NB4 (cell line): ENCODE measurements around the gene PHF21B.

Experiments
- POLR2A ChIP-seq: IDR thresholded peaks from 2 replicates; pipeline ENCODE4 v1.6.1; 2011; ENCODE audit warnings: mild to moderate bottlenecking; ENCODE audit not compliant: insufficient read length; ENCODE audit errors: extremely low read depth
- TF ChIP-seq, protein P1 (sequence below): IDR thresholded peaks from one replicate; pipeline ENCODE4 v1.5.1; 2012; ENCODE audit warnings: low read depth, low read length

DNA sequence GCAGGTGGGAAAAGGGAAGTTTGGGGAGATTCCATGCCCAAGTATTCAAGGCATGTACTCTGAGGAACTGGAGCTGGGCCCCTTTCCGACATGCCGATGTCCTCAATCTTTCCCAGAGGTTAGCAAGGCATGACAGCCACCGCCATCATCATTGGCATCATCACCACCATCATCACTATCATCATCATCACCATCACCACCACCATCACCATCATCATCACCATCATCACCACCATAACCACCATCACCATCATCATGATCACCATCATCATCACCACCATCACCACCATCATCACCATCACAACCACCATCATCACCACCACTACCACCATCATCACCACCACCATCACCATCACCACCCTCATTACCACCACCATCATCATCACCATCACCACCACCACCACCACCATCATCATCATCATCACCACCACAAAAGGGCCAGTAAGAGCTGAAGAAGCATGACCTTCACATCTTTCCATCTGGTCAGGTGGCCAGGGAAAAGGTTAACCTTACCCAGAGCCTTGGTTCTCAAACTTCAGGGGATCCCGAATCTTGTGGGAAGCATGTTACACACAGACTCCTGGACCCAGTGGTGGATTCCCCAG, 25.8 kb downstream of the PHF21B start:
- TF ChIP-seq, protein P1, sequence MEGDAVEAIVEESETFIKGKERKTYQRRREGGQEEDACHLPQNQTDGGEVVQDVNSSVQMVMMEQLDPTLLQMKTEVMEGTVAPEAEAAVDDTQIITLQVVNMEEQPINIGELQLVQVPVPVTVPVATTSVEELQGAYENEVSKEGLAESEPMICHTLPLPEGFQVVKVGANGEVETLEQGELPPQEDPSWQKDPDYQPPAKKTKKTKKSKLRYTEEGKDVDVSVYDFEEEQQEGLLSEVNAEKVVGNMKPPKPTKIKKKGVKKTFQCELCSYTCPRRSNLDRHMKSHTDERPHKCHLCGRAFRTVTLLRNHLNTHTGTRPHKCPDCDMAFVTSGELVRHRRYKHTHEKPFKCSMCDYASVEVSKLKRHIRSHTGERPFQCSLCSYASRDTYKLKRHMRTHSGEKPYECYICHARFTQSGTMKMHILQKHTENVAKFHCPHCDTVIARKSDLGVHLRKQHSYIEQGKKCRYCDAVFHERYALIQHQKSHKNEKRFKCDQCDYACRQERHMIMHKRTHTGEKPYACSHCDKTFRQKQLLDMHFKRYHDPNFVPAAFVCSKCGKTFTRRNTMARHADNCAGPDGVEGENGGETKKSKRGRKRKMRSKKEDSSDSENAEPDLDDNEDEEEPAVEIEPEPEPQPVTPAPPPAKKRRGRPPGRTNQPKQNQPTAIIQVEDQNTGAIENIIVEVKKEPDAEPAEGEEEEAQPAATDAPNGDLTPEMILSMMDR = no peak
- no peak for TF ChIP-seq POLR2A
